Measurements from ENCODE around the gene SNX21.

- TF ChIP-seq TAF1 (IDR thresholded peaks at IDR 0.05; ENCODE audit: borderline replicate concordance, insufficient read depth, low read length), result no peak
- TF ChIP-seq, protein P1, sequence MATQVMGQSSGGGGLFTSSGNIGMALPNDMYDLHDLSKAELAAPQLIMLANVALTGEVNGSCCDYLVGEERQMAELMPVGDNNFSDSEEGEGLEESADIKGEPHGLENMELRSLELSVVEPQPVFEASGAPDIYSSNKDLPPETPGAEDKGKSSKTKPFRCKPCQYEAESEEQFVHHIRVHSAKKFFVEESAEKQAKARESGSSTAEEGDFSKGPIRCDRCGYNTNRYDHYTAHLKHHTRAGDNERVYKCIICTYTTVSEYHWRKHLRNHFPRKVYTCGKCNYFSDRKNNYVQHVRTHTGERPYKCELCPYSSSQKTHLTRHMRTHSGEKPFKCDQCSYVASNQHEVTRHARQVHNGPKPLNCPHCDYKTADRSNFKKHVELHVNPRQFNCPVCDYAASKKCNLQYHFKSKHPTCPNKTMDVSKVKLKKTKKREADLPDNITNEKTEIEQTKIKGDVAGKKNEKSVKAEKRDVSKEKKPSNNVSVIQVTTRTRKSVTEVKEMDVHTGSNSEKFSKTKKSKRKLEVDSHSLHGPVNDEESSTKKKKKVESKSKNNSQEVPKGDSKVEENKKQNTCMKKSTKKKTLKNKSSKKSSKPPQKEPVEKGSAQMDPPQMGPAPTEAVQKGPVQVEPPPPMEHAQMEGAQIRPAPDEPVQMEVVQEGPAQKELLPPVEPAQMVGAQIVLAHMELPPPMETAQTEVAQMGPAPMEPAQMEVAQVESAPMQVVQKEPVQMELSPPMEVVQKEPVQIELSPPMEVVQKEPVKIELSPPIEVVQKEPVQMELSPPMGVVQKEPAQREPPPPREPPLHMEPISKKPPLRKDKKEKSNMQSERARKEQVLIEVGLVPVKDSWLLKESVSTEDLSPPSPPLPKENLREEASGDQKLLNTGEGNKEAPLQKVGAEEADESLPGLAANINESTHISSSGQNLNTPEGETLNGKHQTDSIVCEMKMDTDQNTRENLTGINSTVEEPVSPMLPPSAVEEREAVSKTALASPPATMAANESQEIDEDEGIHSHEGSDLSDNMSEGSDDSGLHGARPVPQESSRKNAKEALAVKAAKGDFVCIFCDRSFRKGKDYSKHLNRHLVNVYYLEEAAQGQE (IDR thresholded peaks at IDR 0.05; ENCODE audit: insufficient read depth in 1 of 2, low read depth in 2 of 2, low read length in 2 of 2), result no peak
Observed at GRCh38 chr20:45814314-45814713, 19.3 kb upstream of the SNX21 start.

Measured in PFSK-1 (cell line).